ENCODE measurements around the gene EIF1. TPM values are rescaled to one million over a fixed set of nuclear protein-coding genes. Genes with fewer than 3 reads are reported as not detected.

Gene EIF1
- total and polyA plus RNA-seq, 2 donors (not counting 3 experiments of a cell fraction or from before 2014, with no cell fraction given), result 168 to 814 TPM

GRCh38 chr17:41689497-41690299, 1.0 kb downstream of the EIF1 start:
- peaks cover 21% of the 10 kb centered on the region for H3K79me2 ChIP-seq (ENCODE audit: control insufficient read depth, insufficient read depth, low read length)
- ChIA-PET CTCF (interaction anchor here (1.8 to 2.4 kb wide), 4 partner anchors 10 to 141 kb away, joined by 8 to 28 read pairs (median 20); no protein-coding TSS in a partner anchor), POLR2A (interaction anchor here (0.5 to 2.3 kb wide), 10 partner anchors 8 to 1549 kb away, joined by 3 to 33 read pairs (median 6); partner anchors contain the start of genes CASC3 and JUP)
- no peaks in the 10 kb centered on the region for H3K9me1 ChIP-seq (replicated peaks; ENCODE audit: control insufficient read depth, extremely low read depth, insufficient read depth, low read length)
- peaks cover 20% of the 10 kb centered on the region for H3K4me1 ChIP-seq (ENCODE audit: control insufficient read depth, extremely low read depth, insufficient read depth, low read length)
- peak overlapping the region; percentile 31 to 95 (median 68) for H3K4me3 ChIP-seq (replicated peaks in 1 of 3; ENCODE audit: insufficient read depth in 1 of 3, low read depth in 1 of 3, low read length in 3 of 3)
- intact Hi-C loops (cut with micrococcal nuclease), result no loop called here
- TSS peak; percentile 26 for BruUV-seq (replicated peaks)
- DNase-seq (ENCODE audit: low read depth, low spot score) (peak; percentile 71), FAIRE-seq (peak; percentile 61)
- H3K27ac ChIP-seq (ENCODE audit: insufficient read depth, low read depth, low read length), result peak overlapping the region; percentile 97
- H3K27me3 ChIP-seq (ENCODE audit: control insufficient read depth in 2 of 2, insufficient read depth in 2 of 2, low read length in 2 of 2), result no peaks in the 10 kb centered on the region
- H2AFZ ChIP-seq (ENCODE audit: low read depth, low read length), result no peak overlapping the region
- dilution Hi-C loops (cut with MboI; ENCODE audit: extremely low pct_ligation_motif_present, low sequenced_read_pairs), result no loop called here
- H3K36me3 ChIP-seq (ENCODE audit: control insufficient read depth in 2 of 2, extremely low read depth in 1 of 2, insufficient read depth in 2 of 2, low read length in 2 of 2), result peaks cover 30 to 33% of the 10 kb centered on the region in 2 experiments
- H3K4me2 ChIP-seq (ENCODE audit: insufficient read depth, low read length), result peak overlapping the region; percentile 98
- TF ChIP-seq EZH2 (IDR thresholded peaks at IDR 0.05; ENCODE audit: borderline replicate concordance, low read depth, low read length, severe bottlenecking) (no peak), MYC (IDR thresholded peaks at IDR 0.05; ENCODE audit: low read depth, low read length) (peak; percentile 74), CTCF (IDR thresholded peaks at IDR 0.05; ENCODE audit: extremely low read depth in 1 of 2, insufficient read depth in 1 of 2, low read depth in 1 of 2, low read length in 2 of 2) (peak; percentile 53 to 67)
- no peaks in the 10 kb centered on the region for H3K9me3 ChIP-seq (replicated peaks; ENCODE audit: control insufficient read depth, insufficient read depth, low read length)
- H3K9ac ChIP-seq (replicated peaks; ENCODE audit: extremely low read depth, insufficient read depth, low read length), result peak overlapping the region; percentile 99
- H4K20me1 ChIP-seq (replicated peaks; ENCODE audit: control insufficient read depth, extremely low read depth, insufficient read depth, low read length), result peaks cover 11% of the 10 kb centered on the region

GRCh38 chr17:41690497-41690896, 1.8 kb downstream of the EIF1 start:
- H3K27ac ChIP-seq (ENCODE audit: insufficient read depth, low read depth, low read length), result peak overlapping the region; percentile 97
- peak overlapping the region; percentile 98 for H3K4me2 ChIP-seq (ENCODE audit: insufficient read depth, low read length)
- dilution Hi-C loops (cut with MboI; ENCODE audit: extremely low pct_ligation_motif_present, low sequenced_read_pairs), result no loop called here
- no peaks in the 10 kb centered on the region for H3K9me1 ChIP-seq (replicated peaks; ENCODE audit: control insufficient read depth, extremely low read depth, insufficient read depth, low read length)
- no peaks in the 10 kb centered on the region for H3K27me3 ChIP-seq (ENCODE audit: control insufficient read depth in 2 of 2, insufficient read depth in 2 of 2, low read length in 2 of 2)
- DNase-seq (ENCODE audit: low read depth, low spot score) (no peak), FAIRE-seq (no peak)
- ChIA-PET CTCF (no interaction called here), POLR2A (interaction anchor here (0.5 kb wide), 1 partner anchor 139 kb away, joined by 3 read pairs; no protein-coding TSS in a partner anchor)
- H3K36me3 ChIP-seq (ENCODE audit: control insufficient read depth in 2 of 2, extremely low read depth in 1 of 2, insufficient read depth in 2 of 2, low read length in 2 of 2), result peaks cover 30 to 33% of the 10 kb centered on the region in 2 experiments
- no TSS peak for BruUV-seq (replicated peaks)
- no peaks in the 10 kb centered on the region for H3K9me3 ChIP-seq (replicated peaks; ENCODE audit: control insufficient read depth, insufficient read depth, low read length)
- H3K9ac ChIP-seq (replicated peaks; ENCODE audit: extremely low read depth, insufficient read depth, low read length), result peak overlapping the region; percentile 99
- peaks cover 21% of the 10 kb centered on the region for H3K79me2 ChIP-seq (ENCODE audit: control insufficient read depth, insufficient read depth, low read length)
- H3K4me3 ChIP-seq (replicated peaks in 1 of 3; ENCODE audit: insufficient read depth in 1 of 3, low read depth in 1 of 3, low read length in 3 of 3), result peak overlapping the region; percentile 31 to 95 (median 68)
- intact Hi-C loops (cut with micrococcal nuclease), result no loop called here
- H2AFZ ChIP-seq (ENCODE audit: low read depth, low read length), result no peak overlapping the region
- TF ChIP-seq FOS (IDR thresholded peaks at IDR 0.05; ENCODE audit: borderline replicate concordance, insufficient read depth, low read length) (no peak), POLR2AphosphoS5 (IDR thresholded peaks at IDR 0.05; ENCODE audit: insufficient read depth, low read depth, low read length) (no peak), POLR2A (IDR thresholded peaks at IDR 0.05; ENCODE audit: low read depth, low read length) (no peak), EZH2 (IDR thresholded peaks at IDR 0.05; ENCODE audit: borderline replicate concordance, low read depth, low read length, severe bottlenecking) (no peak), MAX (IDR thresholded peaks at IDR 0.05; ENCODE audit: insufficient read depth, insufficient read length) (no peak), GATA2 (IDR thresholded peaks at IDR 0.05; ENCODE audit: insufficient read depth, insufficient read length, low read depth, low read length) (no peak), CTCF (IDR thresholded peaks at IDR 0.05; ENCODE audit: extremely low read depth in 1 of 2, insufficient read depth in 1 of 2, low read depth in 1 of 2, low read length in 2 of 2) (no peak), MYC (IDR thresholded peaks at IDR 0.05; ENCODE audit: low read depth, low read length) (no peak), JUN (IDR thresholded peaks at IDR 0.05; ENCODE audit: borderline replicate concordance, insufficient read depth, insufficient read length, low read depth) (no peak)
- peaks cover 20% of the 10 kb centered on the region for H3K4me1 ChIP-seq (ENCODE audit: control insufficient read depth, extremely low read depth, insufficient read depth, low read length)
- peaks cover 11% of the 10 kb centered on the region for H4K20me1 ChIP-seq (replicated peaks; ENCODE audit: control insufficient read depth, extremely low read depth, insufficient read depth, low read length)

Measured in endothelial cell of umbilical vein (primary cell).